SK-N-SH (cell line): ENCODE measurements around the gene EIF1. TPM values are rescaled to one million over a fixed set of nuclear protein-coding genes. Genes with fewer than 3 reads are reported as not detected.
"Not testable (repeated sequence)": the region's sequence is repeated elsewhere in the genome, so short reads cannot be mapped to it uniquely, and the experiment has no call there.

ENCODE experiments used
- CTCF ChIA-PET: fragments of 300-600, 350-600 bp; formaldehyde crosslinking; extraction: SDS; loops from one replicate; lab custom pipeline; 2021; lab: Yijun Ruan, JAX
- POLR2A ChIA-PET: fragments of 350-600 bp; sonication (Branson Sonifier 250); formaldehyde crosslinking; extraction: SDS; loops from one replicate; lab custom pipeline; 2020; ENCODE audit warnings: antibody characterized with exemption, inconsistent platforms; lab: Yijun Ruan, JAX
- DNase-seq: peaks from one replicate; pipeline ENCODE4 v3.0.0; 2012
- H2AFZ ChIP-seq: fragments of 200-600 bp; sonication (generic); 2 replicates; pipeline ENCODE4 v1.8.1; 2016; ENCODE audit warnings: antibody characterized with exemption, mild to moderate bottlenecking, low read depth
- H3F3A ChIP-seq: fragments of 200-600 bp; sonication (generic); replicated peaks from 2 replicates; pipeline ENCODE3; 2016; ENCODE audit warnings: antibody characterized with exemption, mild to moderate bottlenecking; ENCODE audit not compliant: insufficient read depth
- H3K27ac ChIP-seq, 2 experiments: fragments of 200-500 bp in 1 of 2; fragments of 200-600 bp in 1 of 2; sonication (Bioruptor generic) in 1 of 2; sonication (generic), shearing (Covaris generic) in 1 of 2; 2 replicates each; pipeline versions ENCODE4 v1.5.1 to v1.6.1; 2014 to 2016; ENCODE audit warnings: low read depth in 2 of 2, inconsistent platforms in 1 of 2, low read length in 1 of 2, mild to moderate bottlenecking in 1 of 2, mixed read lengths in 1 of 2
- H3K27me3 ChIP-seq: fragments of 200-600 bp; sonication (generic), shearing (Covaris generic); 2 replicates; pipeline ENCODE4 v1.6.1; 2016; ENCODE audit warnings: mixed run types; ENCODE audit not compliant: insufficient read depth
- H3K36me3 ChIP-seq, 2 experiments: fragments of 200-500 bp in 1 of 2; fragments of 200-600 bp in 1 of 2; sonication (Bioruptor generic) in 1 of 2; sonication (generic) in 1 of 2; replicated peaks in 1 of 2; 2 replicates each; pipeline versions ENCODE3 to v1.5.1; 2014 to 2016; ENCODE audit warnings: low read length in 1 of 2, mild to moderate bottlenecking in 1 of 2; ENCODE audit not compliant: insufficient read depth in 2 of 2, control insufficient read depth in 1 of 2
- H3K4me1 ChIP-seq, 2 experiments: fragments of 200-500 bp in 1 of 2; fragments of 200-600 bp in 1 of 2; sonication (Bioruptor generic) in 1 of 2; sonication (generic), shearing (Covaris generic) in 1 of 2; 2 replicates each; pipeline versions ENCODE4 v1.5.1 to v1.6.1; 2014 to 2016; ENCODE audit warnings: low read depth in 1 of 2, low read length in 1 of 2, mixed run types in 1 of 2; ENCODE audit not compliant: insufficient read depth in 2 of 2, control insufficient read depth in 1 of 2
- H3K4me2 ChIP-seq: fragments of 200-600 bp; sonication (generic), shearing (Covaris generic); 2 replicates; pipeline ENCODE4 v1.6.1; 2017; ENCODE audit warnings: mixed run types
- H3K4me3 ChIP-seq, 2 experiments: fragments of 200-500 bp in 1 of 2; fragments of 200-600 bp in 1 of 2; sonication (Bioruptor generic) in 1 of 2; sonication (generic), shearing (Covaris generic) in 1 of 2; 2 replicates each; pipeline versions ENCODE4 v1.5.1 to v1.8.1; 2014 to 2016; ENCODE audit warnings: low read depth in 2 of 2, inconsistent platforms in 1 of 2, low read length in 1 of 2, mild to moderate bottlenecking in 1 of 2, mixed read lengths in 1 of 2, moderate library complexity in 1 of 2
- H3K79me2 ChIP-seq: fragments of 200-600 bp; sonication (generic); 2 replicates; pipeline ENCODE4 v1.8.1; 2017; ENCODE audit warnings: mild to moderate bottlenecking; ENCODE audit not compliant: insufficient read depth
- H3K9ac ChIP-seq: fragments of 200-600 bp; sonication (generic); 2 replicates; pipeline ENCODE4 v1.6.1; 2017; ENCODE audit warnings: mixed run types
- H3K9me2 ChIP-seq: fragments of 200-600 bp; sonication (generic); 2 replicates; pipeline ENCODE4 v1.6.1; 2017; ENCODE audit warnings: mixed run types
- H3K9me3 ChIP-seq: fragments of 200-600 bp; sonication (generic); 2 replicates; pipeline ENCODE4 v1.6.1; 2017; ENCODE audit warnings: mixed run types, mild to moderate bottlenecking, moderate library complexity
- H4K20me1 ChIP-seq: fragments of 200-600 bp; sonication (generic); 2 replicates; pipeline ENCODE4 v1.6.1; 2017; ENCODE audit warnings: mild to moderate bottlenecking, mixed run types; ENCODE audit not compliant: insufficient read depth
- CHD2 ChIP-seq: fragments of 150-350 bp; IDR thresholded peaks from 2 replicates; pipeline ENCODE4 v1.6.1; 2018; ENCODE audit warnings: low read length; ENCODE audit not compliant: partially characterized antibody
- ELF1 ChIP-seq: IDR thresholded peaks from 2 replicates; pipeline ENCODE4 v1.4.0; 2012
- FOXM1 ChIP-seq: IDR thresholded peaks from 2 replicates; pipeline ENCODE4 v1.4.0; 2012; ENCODE audit warnings: low read depth, mild to moderate bottlenecking
- GABPA ChIP-seq: IDR thresholded peaks from 2 replicates; pipeline ENCODE4 v1.4.0; 2012; ENCODE audit warnings: low read depth, mild to moderate bottlenecking
- GATA2 ChIP-seq: sonication (generic); formaldehyde crosslinking; IDR thresholded peaks from 2 replicates; pipeline ENCODE4 v1.5.0; 2020; ENCODE audit warnings: mild to moderate bottlenecking, missing genetic modification reagents
- MXI1 ChIP-seq: IDR thresholded peaks from 2 replicates; pipeline ENCODE4 v1.6.1; 2012; ENCODE audit warnings: mild to moderate bottlenecking, low read depth, low read length, improper control_type of control experiment
- NFIC ChIP-seq: IDR thresholded peaks from 2 replicates; pipeline ENCODE4 v1.4.0; 2012; ENCODE audit warnings: borderline replicate concordance
- RCOR1 ChIP-seq: fragments of 150-350 bp; IDR thresholded peaks from 2 replicates; pipeline ENCODE4 v1.6.1; 2017; ENCODE audit warnings: antibody characterized with exemption, low read length
- WGBS: methylation state at CpG from one replicate; pipeline ENCODE4 v1.1.6; 2017; ENCODE audit warnings: low lambda C conversion rate; 5-methylcytosine and 5-hydroxymethylcytosine counted together
- polyA plus RNA-seq, 3 experiments: library from polyadenylated mRNA; depleted of rRNA; stranded (reverse); fragments of >200 nt; gene quantifications; 2 replicates each; pipeline ENCODE4 v1.2.3, GENCODE V29; 2012

Gene EIF1
- polyA plus RNA-seq, 1 of the 3 experiments (the other 2 are of a cell fraction) = 300 TPM

- no peaks in the 10 kb centered on the region for H4K20me1 ChIP-seq
- H3F3A ChIP-seq = peaks cover 5% of the 10 kb centered on the region
- DNase-seq = no peak
- no peak overlapping the region for H3K4me3 ChIP-seq
- H2AFZ ChIP-seq = no peak overlapping the region
- H3K27ac ChIP-seq = peak overlapping the region in 1 of 2 experiments; percentile 47; a peak in 1 of 4 replicates
- 50% methylated on average over 8 of the region's 8 CpGs for WGBS
- no peaks in the 10 kb centered on the region for H3K79me2 ChIP-seq
- no peak overlapping the region for H3K4me2 ChIP-seq
- H3K9ac ChIP-seq = no peak overlapping the region
- TF ChIP-seq FOXM1 = no peak
- TF ChIP-seq GATA2 = no peak
- TF ChIP-seq CHD2 = no peak
- TF ChIP-seq GABPA = no peak
- no peak for TF ChIP-seq RCOR1
- no peak for TF ChIP-seq ELF1
- peaks cover 0 to 17% of the 10 kb centered on the region in 2 experiments; a peak in 1 of 4 replicates for H3K4me1 ChIP-seq
- H3K9me3 ChIP-seq = no peaks in the 10 kb centered on the region
- no peaks in the 10 kb centered on the region for H3K27me3 ChIP-seq
- CTCF ChIA-PET = interaction anchor here (1.1 to 18.0 kb wide), 3 partner anchors 12 to 35 kb away, joined by 3 to 235 read pairs (median 9); no protein-coding TSS in a partner anchor
- no peaks in the 10 kb centered on the region for H3K9me2 ChIP-seq
- H3K36me3 ChIP-seq = no peaks in the 10 kb centered on the region
- POLR2A ChIA-PET = no interaction called here
Observed at GRCh38 chr17:41683441-41684007, 5.2 kb upstream of the EIF1 start.

- DNase-seq = peak; percentile 46
- H3K27ac ChIP-seq = peak overlapping the region in 1 of 2 experiments; percentile 47; a peak in 1 of 4 replicates
Observed at GRCh38 chr17:41684035-41684434, 4.7 kb upstream of the EIF1 start.

GRCh38 chr17:41685753-41686152, 2.9 kb upstream of the EIF1 start:
- DNase-seq, H3K9ac ChIP-seq, H3K9me3 ChIP-seq, H3K4me3 ChIP-seq, H2AFZ ChIP-seq, H3K27ac ChIP-seq, H3K27me3 ChIP-seq, H3K4me2 ChIP-seq, POLR2A ChIA-PET, H3K9me2 ChIP-seq: not testable (repeated sequence)
- peaks cover 18% of the 10 kb centered on the region for H3K79me2 ChIP-seq
- 88% methylated on average over 13 of the region's 13 CpGs for WGBS
- peaks cover 14% of the 10 kb centered on the region in 2 experiments for H3K36me3 ChIP-seq
- peaks cover 19% of the 10 kb centered on the region for H3F3A ChIP-seq
- H3K4me1 ChIP-seq = peaks cover 7 to 24% of the 10 kb centered on the region in 2 experiments
- peaks cover 15% of the 10 kb centered on the region for H4K20me1 ChIP-seq
- CTCF ChIA-PET = interaction anchor here (2.0 to 18.0 kb wide), 3 partner anchors 10 to 137 kb away, joined by 4 to 235 read pairs (median 7); no protein-coding TSS in a partner anchor

More at GRCh38 chr17:41684035-41684434, 4.7 kb upstream of the EIF1 start:
- H3K9me3 ChIP-seq = no peaks in the 10 kb centered on the region
- H3K9me2 ChIP-seq = no peaks in the 10 kb centered on the region
- peaks cover 5% of the 10 kb centered on the region for H3F3A ChIP-seq
- no peak overlapping the region for H2AFZ ChIP-seq
- H3K9ac ChIP-seq = no peak overlapping the region
- 35% methylated on average over 4 of the region's 4 CpGs for WGBS
- H3K79me2 ChIP-seq = peaks cover 3% of the 10 kb centered on the region; the same call in 1 of the 2 replicates
- H3K4me1 ChIP-seq = peaks cover 0 to 17% of the 10 kb centered on the region in 2 experiments; a peak in 1 of 4 replicates
- H3K4me2 ChIP-seq = no peak overlapping the region
- ChIA-PET POLR2A (no interaction called here), CTCF (interaction anchor here (2.0 to 18.0 kb wide), 4 partner anchors 12 to 135 kb away, joined by 4 to 235 read pairs (median 8); no protein-coding TSS in a partner anchor)
- H3K4me3 ChIP-seq = no peak overlapping the region
- no peaks in the 10 kb centered on the region for H3K27me3 ChIP-seq
- H4K20me1 ChIP-seq = no peaks in the 10 kb centered on the region
- H3K36me3 ChIP-seq = no peaks in the 10 kb centered on the region
- TF ChIP-seq CHD2 = no peak
- peak; percentile 68 for TF ChIP-seq GATA2
- TF ChIP-seq MXI1 = peak; percentile 33; the same call in 1 of the 2 replicates
- no peak for TF ChIP-seq NFIC
- no peak for TF ChIP-seq RCOR1
